NCI-H187 (cell line): ENCODE measurements around the gene ATP6V0A1.
"Not testable (repeated sequence)": the region's sequence is repeated elsewhere in the genome, so short reads cannot be mapped to it uniquely, and the experiment has no call there.

Source experiments
- DNase-seq, 2 experiments: peaks; one replicate each; lab custom pipeline; 2025; lab: John Stamatoyannopoulos, UW

ATP6V0A1 gene

GRCh38 chr17:42519546-42520491 lies 61.1 kb downstream of the ATP6V0A1 start:
- DNase-seq = no peak

GRCh38 chr17:42520540-42520951 lies 61.9 kb downstream of the ATP6V0A1 start:
- no peak for DNase-seq

GRCh38 chr17:42521036-42521435 lies 62.4 kb downstream of the ATP6V0A1 start:
- no peak for DNase-seq

GRCh38 chr17:42521666-42522262 lies 63.1 kb downstream of the ATP6V0A1 start:
- DNase-seq = no peak

- no peak for DNase-seq
Measured at GRCh38 chr17:42522263-42522790, 63.6 kb downstream of the ATP6V0A1 start.

- DNase-seq = no peak
Measured at GRCh38 chr17:42522798-42523278, 64.2 kb downstream of the ATP6V0A1 start.

- DNase-seq = no peak
Measured at GRCh38 chr17:42525221-42525620, 66.5 kb downstream of the ATP6V0A1 start.

GRCh38 chr17:42526031-42526444 lies 67.4 kb downstream of the ATP6V0A1 start:
- no peak for DNase-seq

- DNase-seq = no peak
Measured at GRCh38 chr17:42527932-42528331, 69.3 kb downstream of the ATP6V0A1 start.

GRCh38 chr17:42529061-42529460 lies 70.4 kb downstream of the ATP6V0A1 start:
- DNase-seq = no peak

- no peak for DNase-seq
Measured at GRCh38 chr17:42530952-42531454, 72.3 kb downstream of the ATP6V0A1 start.

- DNase-seq = no peak
Measured at GRCh38 chr17:42531455-42532354, 73.0 kb downstream of the ATP6V0A1 start.

GRCh38 chr17:42535155-42536047 lies 76.7 kb downstream of the ATP6V0A1 start:
- DNase-seq = no peak

GRCh38 chr17:42536048-42536371 lies 77.3 kb downstream of the ATP6V0A1 start, which contains the start of gene NAGLU:
Gene NAGLU (plus strand): TSS chr17:42536241. CDS start chr17:42536273, 32 bp downstream.
- peak; percentile 54 to 77 for DNase-seq

GRCh38 chr17:42536372-42537155 lies 77.9 kb downstream of the ATP6V0A1 start:
- DNase-seq = peak in 1 of 2 experiments; percentile 66

- no peak for DNase-seq
Measured at GRCh38 chr17:42537156-42537805, 78.6 kb downstream of the ATP6V0A1 start.

GRCh38 chr17:42537826-42538451 lies 79.3 kb downstream of the ATP6V0A1 start:
- no peak for DNase-seq

- DNase-seq = no peak
Measured at GRCh38 chr17:42538482-42538881, 79.8 kb downstream of the ATP6V0A1 start.

- not testable (repeated sequence) for DNase-seq
Measured at GRCh38 chr17:42540558-42540957, 81.9 kb downstream of the ATP6V0A1 start.
